IPS-NIHi7 (cell line): ENCODE results near the gene CSNK1A1.
"Not testable (repeated sequence)": the region's sequence is repeated elsewhere in the genome, so short reads cannot be mapped to it uniquely, and the experiment has no call there.

Source experiments
- DNase-seq: peaks from one replicate; pipeline ENCODE4 v3.0.0; 2012; ENCODE audit warnings: mixed read lengths; ENCODE audit errors: extremely low spot score

CSNK1A1 gene

GRCh38 chr5:149551227-149552037 lies at the start of gene CSNK1A1:
Gene CSNK1A1, minus strand, starts transcription at chr5:149551439. Its CDS starts 475 bp downstream, at chr5:149550964.
- DNase-seq: peak; percentile 99

GRCh38 chr5:149600932-149601331 lies 49.7 kb upstream of the CSNK1A1 start:
- DNase-seq: no peak

GRCh38 chr5:149599375-149599774 lies 48.1 kb upstream of the CSNK1A1 start:
- no peak for DNase-seq

GRCh38 chr5:149598966-149599365 lies 47.7 kb upstream of the CSNK1A1 start:
- peak; percentile 26 for DNase-seq

GRCh38 chr5:149598234-149598633 lies 47.0 kb upstream of the CSNK1A1 start:
- not testable (repeated sequence) for DNase-seq

- DNase-seq: no peak
Measured at GRCh38 chr5:149597618-149598017, 46.4 kb upstream of the CSNK1A1 start.

- no peak for DNase-seq
Measured at GRCh38 chr5:149596712-149597111, 45.5 kb upstream of the CSNK1A1 start.

- DNase-seq: not testable (repeated sequence)
Measured at GRCh38 chr5:149595105-149595504, 43.9 kb upstream of the CSNK1A1 start.

- no peak for DNase-seq
Measured at GRCh38 chr5:149594206-149594895, 43.1 kb upstream of the CSNK1A1 start.

- no peak for DNase-seq
Measured at GRCh38 chr5:149593370-149593769, 42.1 kb upstream of the CSNK1A1 start.

GRCh38 chr5:149588936-149589335 lies 37.7 kb upstream of the CSNK1A1 start:
- no peak for DNase-seq

GRCh38 chr5:149586708-149587318 lies 35.6 kb upstream of the CSNK1A1 start:
- no peak for DNase-seq

GRCh38 chr5:149585910-149586309 lies 34.7 kb upstream of the CSNK1A1 start:
- DNase-seq: no peak

- DNase-seq: no peak
Measured at GRCh38 chr5:149584121-149584520, 32.9 kb upstream of the CSNK1A1 start.

- no peak for DNase-seq
Measured at GRCh38 chr5:149583394-149583793, 32.2 kb upstream of the CSNK1A1 start.

- peak; percentile 35 for DNase-seq
Measured at GRCh38 chr5:149581931-149582768, 30.9 kb upstream of the CSNK1A1 start.

GRCh38 chr5:149581192-149581861 lies 30.1 kb upstream of the CSNK1A1 start, which contains the start of gene ARHGEF37:
Gene ARHGEF37, plus strand, starts transcription at chr5:149581498. Its CDS starts 16,272 bp downstream, at chr5:149597770.
- DNase-seq: peak; percentile 49

- DNase-seq: no peak
Measured at GRCh38 chr5:149580808-149581191, 29.6 kb upstream of the CSNK1A1 start.

- no peak for DNase-seq
Measured at GRCh38 chr5:149578896-149579295, 27.7 kb upstream of the CSNK1A1 start.

- no peak for DNase-seq
Measured at GRCh38 chr5:149576021-149576420, 24.8 kb upstream of the CSNK1A1 start.

GRCh38 chr5:149575131-149575530 lies 23.9 kb upstream of the CSNK1A1 start:
- no peak for DNase-seq
